H1 (cell line): ENCODE measurements around the gene GRAP. TPM values are rescaled to one million over a fixed set of nuclear protein-coding genes. Genes with fewer than 3 reads are reported as not detected.
"Not testable (repeated sequence)": the region's sequence is repeated elsewhere in the genome, so short reads cannot be mapped to it uniquely, and the experiment has no call there.

Experiments
- CTCF ChIA-PET: fragments of 300-600 bp; sonication (Branson Sonifier 250); formaldehyde crosslinking; loops from one replicate; lab custom pipeline; 2021; ENCODE audit not compliant: partially characterized antibody; lab: Charles Lee
- POLR2A ChIA-PET: fragments of 300-600 bp; sonication (Branson Sonifier 250); formaldehyde crosslinking; loops from one replicate; lab custom pipeline; 2021; ENCODE audit warnings: inconsistent platforms; ENCODE audit not compliant: partially characterized antibody; lab: Charles Lee
- DNase-seq, 2 experiments: peaks; one replicate each; pipeline versions ENCODE4 v3.0.0 to v3.0.0-alpha.2; 2010 to 2022; ENCODE audit warnings: low spot score in 2 of 2, low read depth in 1 of 2, mixed read lengths in 1 of 2
- FAIRE-seq: peaks from 2 replicates; lab custom pipeline; 2011; peaks lifted over from hg19 to GRCh38; lab: Jason Lieb, UNC
- H2AFZ ChIP-seq: 2 replicates; pipeline ENCODE4 v1.8.1; 2012; ENCODE audit warnings: low read length, inconsistent platforms
- H2AK5ac ChIP-seq: 2 replicates; pipeline ENCODE4 v1.6.1; 2013; ENCODE audit warnings: low read depth, low read length
- H2BK120ac ChIP-seq: replicated peaks from 2 replicates; pipeline ENCODE3; 2013; ENCODE audit warnings: low read depth, low read length, inconsistent platforms
- H2BK12ac ChIP-seq: 2 replicates; pipeline ENCODE4 v1.6.1; 2013; ENCODE audit warnings: low read depth, low read length
- H2BK15ac ChIP-seq: 2 replicates; pipeline ENCODE4 v1.6.1; 2013; ENCODE audit warnings: low read length
- H2BK20ac ChIP-seq: 2 replicates; pipeline ENCODE4 v1.6.1; 2013; ENCODE audit warnings: low read length
- H2BK5ac ChIP-seq: 2 replicates; pipeline ENCODE4 v1.6.1; 2013; ENCODE audit warnings: low read depth, low read length
- H3K14ac ChIP-seq: 2 replicates; pipeline ENCODE4 v1.6.1; 2013; ENCODE audit warnings: inconsistent platforms; ENCODE audit not compliant: insufficient read length
- H3K18ac ChIP-seq: 2 replicates; pipeline ENCODE4 v1.6.1; 2013; ENCODE audit warnings: low read length; ENCODE audit errors: extremely low read depth
- H3K23ac ChIP-seq: 2 replicates; pipeline ENCODE4 v1.6.1; 2013; ENCODE audit warnings: inconsistent platforms; ENCODE audit not compliant: insufficient read length
- H3K23me2 ChIP-seq: 2 replicates; pipeline ENCODE4 v1.6.1; 2013; ENCODE audit warnings: low read depth, low read length
- H3K27ac ChIP-seq: 2 replicates; pipeline ENCODE4 v1.6.1; 2011; ENCODE audit warnings: low read depth, low read length, inconsistent platforms
- H3K27me3 ChIP-seq, 4 experiments: replicated peaks in 1 of 4; 1 replicate in 1 of 4; 2 replicates in 3 of 4; pipeline versions ENCODE4 v1.6.1 to v1.8.1; 2011 to 2013; ENCODE audit warnings: low read length in 3 of 4, mild to moderate bottlenecking in 3 of 4, inconsistent platforms in 2 of 4, mixed read lengths in 2 of 4, moderate library complexity in 1 of 4; ENCODE audit not compliant: control insufficient read depth in 3 of 4, insufficient read depth in 3 of 4; ENCODE audit errors: extremely low read depth in 1 of 4
- H3K36me3 ChIP-seq, 4 experiments: 2 replicates each; pipeline versions ENCODE4 v1.6.1 to v1.8.1; 2011 to 2013; ENCODE audit warnings: mild to moderate bottlenecking in 4 of 4, low read length in 3 of 4, moderate library complexity in 2 of 4, control low read depth in 1 of 4, inconsistent platforms in 1 of 4; ENCODE audit not compliant: insufficient read depth in 4 of 4, control insufficient read depth in 2 of 4
- H3K4ac ChIP-seq: replicated peaks from 2 replicates; pipeline ENCODE3; 2013; ENCODE audit warnings: low read length, low read depth, mixed read lengths, inconsistent platforms; ENCODE audit not compliant: insufficient read length
- H3K4me1 ChIP-seq, 4 experiments: replicated peaks in 1 of 4; 1 replicate in 1 of 4; 2 replicates in 3 of 4; pipeline versions ENCODE4 v1.6.1 to v1.8.1; 2011 to 2013; ENCODE audit warnings: low read length in 3 of 4, inconsistent platforms in 2 of 4, mixed read lengths in 1 of 4; ENCODE audit not compliant: insufficient read depth in 4 of 4, control insufficient read depth in 3 of 4
- H3K4me2 ChIP-seq, 2 experiments: 2 replicates each; pipeline versions ENCODE4 v1.6.1 to v1.8.1; 2011 to 2013; ENCODE audit warnings: low read depth in 2 of 2, low read length in 2 of 2, control low read depth in 1 of 2, inconsistent platforms in 1 of 2, mild to moderate bottlenecking in 1 of 2; ENCODE audit not compliant: insufficient read depth in 1 of 2
- H3K4me3 ChIP-seq, 4 experiments: fragments of 200-600, 300-600 bp in 1 of 4; sonication (generic), shearing (Covaris generic), sonication (Bioruptor Twin) in 1 of 4; 2 replicates each; pipeline versions ENCODE4 v1.5.1 to v1.8.1; 2011 to 2016; ENCODE audit warnings: low read length in 4 of 4, low read depth in 3 of 4, control low read depth in 2 of 4, inconsistent platforms in 2 of 4, mild to moderate bottlenecking in 2 of 4, mixed read lengths in 1 of 4, moderate library complexity in 1 of 4; ENCODE audit not compliant: insufficient read depth in 2 of 4; ENCODE audit errors: extremely low read depth in 1 of 4
- H3K56ac ChIP-seq: replicated peaks from 2 replicates; pipeline ENCODE3; 2013; ENCODE audit warnings: low read depth, mild to moderate bottlenecking, mixed read lengths, low read length, inconsistent platforms; ENCODE audit not compliant: insufficient read length
- H3K79me1 ChIP-seq: 2 replicates; pipeline ENCODE4 v1.6.1; 2013; ENCODE audit warnings: low read depth, low read length, control low read depth
- H3K79me2 ChIP-seq, 2 experiments: 2 replicates each; pipeline versions ENCODE4 v1.6.1 to v1.8.1; 2012 to 2013; ENCODE audit warnings: low read length in 2 of 2, mild to moderate bottlenecking in 2 of 2, inconsistent platforms in 1 of 2; ENCODE audit not compliant: insufficient read depth in 2 of 2, control insufficient read depth in 1 of 2
- H3K9ac ChIP-seq, 4 experiments: replicated peaks in 1 of 4; 1 replicate in 1 of 4; 2 replicates in 3 of 4; pipeline versions ENCODE4 v1.6.1 to v1.8.1; 2011 to 2013; ENCODE audit warnings: low read depth in 3 of 4, low read length in 3 of 4, control low read depth in 2 of 4, mild to moderate bottlenecking in 2 of 4, moderate library complexity in 2 of 4, inconsistent platforms in 1 of 4; ENCODE audit errors: extremely low read depth in 1 of 4
- H3K9me3 ChIP-seq, 2 experiments: 2 replicates each; pipeline versions ENCODE4 v1.6.1 to v1.8.1; 2012 to 2013; ENCODE audit warnings: mild to moderate bottlenecking in 2 of 2, moderate library complexity in 2 of 2, control low read depth in 1 of 2, inconsistent platforms in 1 of 2, low read depth in 1 of 2, low read length in 1 of 2, mixed read lengths in 1 of 2; ENCODE audit not compliant: insufficient read depth in 2 of 2
- H4K20me1 ChIP-seq, 2 experiments: replicated peaks in 1 of 2; 2 replicates each; pipeline versions ENCODE3 to v1.8.1; 2011 to 2013; ENCODE audit warnings: inconsistent platforms in 2 of 2, low read length in 2 of 2, mild to moderate bottlenecking in 1 of 2; ENCODE audit not compliant: insufficient read depth in 2 of 2, control insufficient read depth in 1 of 2
- H4K5ac ChIP-seq: 2 replicates; pipeline ENCODE4 v1.6.1; 2013; ENCODE audit warnings: low read length, low read depth, mixed read lengths, inconsistent platforms; ENCODE audit not compliant: insufficient read length
- H4K8ac ChIP-seq: 2 replicates; pipeline ENCODE4 v1.8.0; 2013; ENCODE audit warnings: mild to moderate bottlenecking, moderate library complexity, low read length, inconsistent platforms; ENCODE audit not compliant: insufficient read depth; ENCODE audit errors: extremely low read depth
- H4K91ac ChIP-seq: replicated peaks from 2 replicates; pipeline ENCODE3; 2013; ENCODE audit warnings: low read length, mixed read lengths, inconsistent platforms; ENCODE audit not compliant: insufficient read length
- WGBS, 2 experiments: shearing (Covaris generic) in 1 of 2; methylation state at CpG; one replicate each; pipeline versions ENCODE4 v1.1.6 to v1.1.7; 2013 to 2015; ENCODE audit warnings: low lambda C conversion rate in 2 of 2, mixed read lengths in 2 of 2, inconsistent platforms in 1 of 2, low coverage in 1 of 2, missing lambda C conversion rate in 1 of 2; ENCODE audit not compliant: insufficient replicate concordance in 2 of 2, insufficient coverage in 1 of 2, insufficient read length in 1 of 2; ENCODE audit errors: extremely low coverage in 1 of 2, missing lambda C conversion rate in 1 of 2; 5-methylcytosine and 5-hydroxymethylcytosine counted together
- polyA plus RNA-seq, 7 experiments: library from polyadenylated mRNA; depleted of rRNA in 3 of 7; stranded (reverse) in 5 of 7; unstranded in 2 of 7; fragments of >200 nt in 5 of 7; fragments of 200-250 nt in 2 of 7; gene quantifications; 1 replicate in 5 of 7; 2 replicates in 1 of 7; 4 replicates in 1 of 7; pipeline versions ENCODE4 v1.2.1 to v1.2.3, GENCODE V29; 2011 to 2013; ENCODE audit warnings: missing spikeins in 2 of 7, mixed read lengths in 2 of 7
- total RNA-seq: library from RNA; stranded (reverse); fragmentation: NEBNext Ultra II Directional; extraction: Animal tissue kit (Norgen Biotek cat#: 25700); gene quantifications from 2 replicates; pipeline ENCODE4 v1.2.1, GENCODE V29; 2021

GRAP gene
- total and polyA plus RNA-seq, 2 of the 8 experiments (the other 6 are each of a cell fraction or from before 2014, with no cell fraction given), result 0.18 to 0.24 TPM

DNA sequence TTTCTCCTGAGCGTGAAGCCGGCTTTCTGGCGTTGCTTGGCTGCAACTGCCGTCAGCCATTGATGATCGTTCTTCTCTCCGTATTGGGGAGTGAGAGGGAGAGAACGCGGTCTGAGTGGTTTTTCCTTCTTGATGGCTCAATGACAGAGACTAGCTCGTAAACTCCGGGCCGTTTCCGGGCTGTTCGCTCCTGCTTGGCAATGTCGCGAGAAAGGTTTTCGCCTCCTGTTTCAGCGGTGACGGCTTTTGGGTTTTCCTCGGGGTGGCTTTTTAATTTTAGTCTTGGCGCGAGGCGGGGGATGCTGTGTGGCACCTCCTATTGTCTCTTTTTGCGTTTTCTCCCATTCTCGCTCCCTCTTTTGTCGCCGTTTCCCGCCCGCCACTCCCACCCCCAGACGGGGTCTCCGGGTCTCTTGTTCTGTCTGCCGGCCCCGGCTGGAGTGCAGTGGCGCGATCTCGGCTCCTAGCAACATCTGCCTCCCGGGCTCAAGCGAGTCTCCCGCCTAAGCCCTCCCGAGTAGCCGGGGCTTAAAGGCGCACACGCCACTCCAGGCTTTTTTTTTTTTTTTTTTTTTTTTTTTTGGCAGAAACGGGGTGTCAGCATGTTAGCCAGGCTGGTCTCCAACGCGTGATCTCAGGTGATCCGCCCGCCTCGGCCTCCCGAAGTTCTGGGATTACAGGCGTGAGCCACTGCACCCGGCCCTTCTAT, 15.4 kb upstream of the GRAP start:
- H2BK12ac ChIP-seq, H2BK15ac ChIP-seq, H3K79me1 ChIP-seq, FAIRE-seq, DNase-seq, H3K14ac ChIP-seq, H3K9me3 ChIP-seq, H3K36me3 ChIP-seq, H3K27me3 ChIP-seq, H3K4ac ChIP-seq, POLR2A ChIA-PET, H3K79me2 ChIP-seq, H4K8ac ChIP-seq, H3K4me3 ChIP-seq, H3K4me2 ChIP-seq, CTCF ChIA-PET, H3K23me2 ChIP-seq, H2BK120ac ChIP-seq, H2AK5ac ChIP-seq, H4K5ac ChIP-seq, H2BK20ac ChIP-seq, H3K18ac ChIP-seq, H4K20me1 ChIP-seq, H3K56ac ChIP-seq, H3K4me1 ChIP-seq, H3K27ac ChIP-seq, H2BK5ac ChIP-seq, H4K91ac ChIP-seq, H3K9ac ChIP-seq, H2AFZ ChIP-seq, H3K23ac ChIP-seq: not testable (repeated sequence)
- no CpG with 5 or more reads among the region's 51 CpGs for WGBS, 2 experiments

DNA sequence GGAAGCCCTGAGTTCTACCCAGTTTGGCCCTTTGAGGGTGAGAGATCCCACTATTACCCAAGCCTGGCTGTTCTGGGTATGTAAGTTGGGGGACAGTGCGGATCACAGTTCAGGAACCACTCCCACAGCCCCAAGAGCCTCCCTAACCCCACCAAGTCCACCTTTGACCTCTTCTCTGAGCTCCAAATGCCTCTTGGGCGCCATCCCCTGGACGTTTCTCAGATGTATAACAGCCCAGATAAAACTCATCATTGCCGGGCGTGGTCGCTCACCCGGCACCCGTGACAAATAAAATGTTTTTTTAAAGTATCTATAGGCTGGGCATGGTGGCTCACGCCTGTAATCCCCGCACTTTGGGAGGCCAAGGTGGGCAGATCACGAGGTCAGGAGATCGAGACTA, 8.7 kb upstream of the GRAP start:
- H4K91ac ChIP-seq, H2BK15ac ChIP-seq, H2BK20ac ChIP-seq, H3K79me1 ChIP-seq, POLR2A ChIA-PET, H3K27ac ChIP-seq, H3K18ac ChIP-seq, H3K9me3 ChIP-seq, H4K20me1 ChIP-seq, H3K23ac ChIP-seq, H2BK12ac ChIP-seq, H4K5ac ChIP-seq, H2BK120ac ChIP-seq, H3K79me2 ChIP-seq, H3K14ac ChIP-seq, H2AFZ ChIP-seq, H3K56ac ChIP-seq, H3K4me1 ChIP-seq, DNase-seq, H3K23me2 ChIP-seq, H2AK5ac ChIP-seq, H4K8ac ChIP-seq, CTCF ChIA-PET, H2BK5ac ChIP-seq, H3K27me3 ChIP-seq, H3K36me3 ChIP-seq, H3K4ac ChIP-seq, H3K9ac ChIP-seq, H3K4me3 ChIP-seq, H3K4me2 ChIP-seq: not testable (repeated sequence)
- peak; percentile 57 for FAIRE-seq
- WGBS, 2 experiments, result no CpG with 5 or more reads among the region's 12 CpGs
